Upper lobe of left lung (tissue), 4 donors: ENCODE data around the gene SRGAP2B.
"Not testable (repeated sequence)": the region's sequence is repeated elsewhere in the genome, so short reads cannot be mapped to it uniquely, and the experiment has no call there.

Experiments
- EP300 ChIP-seq, 4 donors: sonication (generic); formaldehyde crosslinking; IDR thresholded peaks; one replicate each; pipeline ENCODE4 v1.5.1; 2017; ENCODE audit warnings: antibody characterized with exemption in 4 of 4, control low read depth in 2 of 4
- POLR2A ChIP-seq, 4 donors: fragments of 450-650 bp; IDR thresholded peaks; one replicate each; pipeline ENCODE4 v1.5.1; 2016 to 2017; ENCODE audit warnings: antibody characterized with exemption in 4 of 4, mild to moderate bottlenecking in 2 of 4
- POLR2AphosphoS5 ChIP-seq, 2 donors: sonication (generic); formaldehyde crosslinking; IDR thresholded peaks; one replicate each; pipeline ENCODE4 v1.5.1; 2017; ENCODE audit warnings: antibody characterized with exemption in 2 of 2
- TF ChIP-seq, protein P1 (sequence below), 6 experiments: fragments of 450-650 bp in 4 of 6; fragments of 200-600 bp in 2 of 6; sonication (generic) in 2 of 6; IDR thresholded peaks; one replicate each; pipeline ENCODE4 v1.5.1; 2016 to 2019; ENCODE audit warnings: antibody characterized with exemption in 6 of 6

GRCh38 chr1:144971936-144972335 is 123.2 kb downstream of the SRGAP2B start:
- TF ChIP-seq, protein P1, sequence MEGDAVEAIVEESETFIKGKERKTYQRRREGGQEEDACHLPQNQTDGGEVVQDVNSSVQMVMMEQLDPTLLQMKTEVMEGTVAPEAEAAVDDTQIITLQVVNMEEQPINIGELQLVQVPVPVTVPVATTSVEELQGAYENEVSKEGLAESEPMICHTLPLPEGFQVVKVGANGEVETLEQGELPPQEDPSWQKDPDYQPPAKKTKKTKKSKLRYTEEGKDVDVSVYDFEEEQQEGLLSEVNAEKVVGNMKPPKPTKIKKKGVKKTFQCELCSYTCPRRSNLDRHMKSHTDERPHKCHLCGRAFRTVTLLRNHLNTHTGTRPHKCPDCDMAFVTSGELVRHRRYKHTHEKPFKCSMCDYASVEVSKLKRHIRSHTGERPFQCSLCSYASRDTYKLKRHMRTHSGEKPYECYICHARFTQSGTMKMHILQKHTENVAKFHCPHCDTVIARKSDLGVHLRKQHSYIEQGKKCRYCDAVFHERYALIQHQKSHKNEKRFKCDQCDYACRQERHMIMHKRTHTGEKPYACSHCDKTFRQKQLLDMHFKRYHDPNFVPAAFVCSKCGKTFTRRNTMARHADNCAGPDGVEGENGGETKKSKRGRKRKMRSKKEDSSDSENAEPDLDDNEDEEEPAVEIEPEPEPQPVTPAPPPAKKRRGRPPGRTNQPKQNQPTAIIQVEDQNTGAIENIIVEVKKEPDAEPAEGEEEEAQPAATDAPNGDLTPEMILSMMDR (IDR thresholded peaks at IDR 0.05) = not testable (repeated sequence)
- not testable (repeated sequence) for TF ChIP-seq POLR2A, EP300, POLR2AphosphoS5 (IDR thresholded peaks at IDR 0.05)
